Kidney (tissue), 14 donors: ENCODE measurements around the gene HSPA8. TPM values are rescaled to one million over a fixed set of nuclear protein-coding genes. Genes with fewer than 3 reads are reported as not detected.
A peak's percentile ranks its signal among the peaks of the same experiment; 100 is the strongest.

Source experiments
- DNase-seq, 5 donors: peaks; one replicate each; pipeline ENCODE4 v3.0.0-alpha.2; 2013 to 2020
- FAIRE-seq: peaks from 2 replicates; lab custom pipeline; 2012; peaks lifted over from hg19 to GRCh38; lab: Jason Lieb, UNC
- H3K27ac ChIP-seq, 2 donors: one replicate each; pipeline ENCODE4 v1.7.0; 2013; ENCODE audit warnings: low read depth in 2 of 2, low read length in 2 of 2, inconsistent platforms in 1 of 2
- H3K27me3 ChIP-seq: one replicate; pipeline ENCODE4 v1.7.1; 2013; ENCODE audit warnings: low read length, inconsistent platforms; ENCODE audit not compliant: control insufficient read depth, insufficient read depth
- H3K36me3 ChIP-seq, 3 donors: one replicate each; pipeline versions ENCODE4 v1.7.0 to v1.7.1; 2013; ENCODE audit warnings: low read length in 3 of 3, control low read depth in 1 of 3, inconsistent platforms in 1 of 3; ENCODE audit not compliant: insufficient read depth in 3 of 3, control insufficient read depth in 2 of 3
- H3K4me1 ChIP-seq, 3 donors: one replicate each; pipeline versions ENCODE4 v1.7.0 to v1.7.1; 2013; ENCODE audit warnings: low read length in 3 of 3, inconsistent platforms in 1 of 3, low read depth in 1 of 3; ENCODE audit not compliant: control insufficient read depth in 2 of 3, insufficient read depth in 2 of 3
- H3K4me3 ChIP-seq, 3 donors: one replicate each; pipeline versions ENCODE4 v1.7.0 to v1.8.1; 2013; ENCODE audit warnings: low read length in 3 of 3, control low read depth in 1 of 3, inconsistent platforms in 1 of 3
- H3K9ac ChIP-seq, 3 donors: one replicate each; pipeline versions ENCODE4 v1.7.0 to v1.7.1; 2013; ENCODE audit warnings: low read length in 3 of 3, control low read depth in 1 of 3, inconsistent platforms in 1 of 3
- H3K9me3 ChIP-seq, 3 donors: one replicate each; pipeline versions ENCODE4 v1.7.0 to v1.7.1; 2013; ENCODE audit warnings: low read length in 3 of 3, control low read depth in 1 of 3, inconsistent platforms in 1 of 3; ENCODE audit not compliant: control insufficient read depth in 2 of 3, insufficient read depth in 1 of 3
- intact Hi-C: fragments of 100-400 bp; cut with DNase I; formaldehyde crosslinking; loops from one replicate; pipeline ENCODE4 v1.11.1; 2022
- polyA plus RNA-seq: library from polyadenylated mRNA; stranded (reverse); fragments of 350-450 nt; fragmentation: Illumina TruSeq; extraction: RNeasy Lipid Tissue Mini Kit (QIAGEN cat#74804); gene quantifications from one replicate; pipeline ENCODE4 v1.2.3, GENCODE V29; 2014; ENCODE audit warnings: low read depth, low replicate concordance; ENCODE audit not compliant: insufficient read depth
- total RNA-seq: library from RNA; stranded (reverse); fragmentation: NEBNext Ultra II Directional; extraction: Animal tissue kit (Norgen Biotek cat#: 25700); gene quantifications from one replicate; pipeline ENCODE4 v1.2.1, GENCODE V29; 2021
- TF ChIP-seq, protein P1 (sequence below): IDR thresholded peaks from 3 replicates; pipeline ENCODE4 v1.5.1; 2012; ENCODE audit warnings: mild to moderate bottlenecking, moderate library complexity, borderline replicate concordance; ENCODE audit not compliant: insufficient read depth; ENCODE audit errors: extremely low read depth
- donor health status: control.
- donor health status: control.
- donor health status: control.
- donor health status: control.
- donor health status: control.
- donor health status: DM: yes; HTN: yes; CAD: no.
- donor health status: Normal renal cell carcinoma (clear cell type).

HSPA8 gene
- total and polyA plus RNA-seq, 2 donors from 2014 or later = 869 to 1,081 TPM

DNA sequence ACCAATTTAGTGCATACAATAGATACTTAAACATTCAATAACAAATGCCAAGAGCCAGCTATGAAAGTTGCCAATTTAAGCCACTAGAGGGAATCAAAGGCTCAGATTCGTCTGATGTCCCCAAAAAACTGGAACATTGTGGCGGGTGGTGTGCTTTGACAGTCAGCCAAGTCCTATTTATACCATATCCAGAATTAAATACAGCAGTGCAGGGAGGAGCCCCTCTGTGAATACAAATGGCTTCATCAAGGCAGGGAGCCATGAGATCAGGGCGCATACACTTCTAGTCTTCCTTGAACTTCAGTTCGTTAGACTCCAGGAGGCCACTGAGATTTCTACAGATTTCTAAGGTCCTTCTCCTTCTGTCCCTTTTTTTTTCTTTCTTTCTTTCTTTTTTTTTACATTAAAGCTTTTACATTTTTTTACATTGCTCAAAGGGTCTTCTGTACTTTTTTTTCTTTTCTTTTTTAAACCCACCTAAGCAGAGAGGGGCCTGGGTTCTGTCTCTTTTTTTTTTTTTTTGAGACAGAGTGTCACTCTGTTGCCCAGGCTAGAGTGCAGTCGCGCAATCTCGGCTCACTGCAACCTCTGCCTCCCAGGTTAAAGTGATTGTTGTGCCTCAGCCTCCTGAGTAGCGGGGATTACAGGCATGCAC lies 41.5 kb upstream of the HSPA8 start:
- no peaks in the 10 kb centered on the region for H3K4me1 ChIP-seq
- H3K9ac ChIP-seq = no peak overlapping the region
- TF ChIP-seq, protein P1, sequence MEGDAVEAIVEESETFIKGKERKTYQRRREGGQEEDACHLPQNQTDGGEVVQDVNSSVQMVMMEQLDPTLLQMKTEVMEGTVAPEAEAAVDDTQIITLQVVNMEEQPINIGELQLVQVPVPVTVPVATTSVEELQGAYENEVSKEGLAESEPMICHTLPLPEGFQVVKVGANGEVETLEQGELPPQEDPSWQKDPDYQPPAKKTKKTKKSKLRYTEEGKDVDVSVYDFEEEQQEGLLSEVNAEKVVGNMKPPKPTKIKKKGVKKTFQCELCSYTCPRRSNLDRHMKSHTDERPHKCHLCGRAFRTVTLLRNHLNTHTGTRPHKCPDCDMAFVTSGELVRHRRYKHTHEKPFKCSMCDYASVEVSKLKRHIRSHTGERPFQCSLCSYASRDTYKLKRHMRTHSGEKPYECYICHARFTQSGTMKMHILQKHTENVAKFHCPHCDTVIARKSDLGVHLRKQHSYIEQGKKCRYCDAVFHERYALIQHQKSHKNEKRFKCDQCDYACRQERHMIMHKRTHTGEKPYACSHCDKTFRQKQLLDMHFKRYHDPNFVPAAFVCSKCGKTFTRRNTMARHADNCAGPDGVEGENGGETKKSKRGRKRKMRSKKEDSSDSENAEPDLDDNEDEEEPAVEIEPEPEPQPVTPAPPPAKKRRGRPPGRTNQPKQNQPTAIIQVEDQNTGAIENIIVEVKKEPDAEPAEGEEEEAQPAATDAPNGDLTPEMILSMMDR = peak; percentile 65
- no peaks in the 10 kb centered on the region for H3K27me3 ChIP-seq
- DNase-seq (peak in 4 of 5 donors; percentile 55 to 91 (median 76)), FAIRE-seq (peak; percentile 95)
- intact Hi-C loops = no loop called here
- no peak overlapping the region for H3K4me3 ChIP-seq
- H3K27ac ChIP-seq = no peak overlapping the region
- H3K36me3 ChIP-seq = no peaks in the 10 kb centered on the region
- no peaks in the 10 kb centered on the region for H3K9me3 ChIP-seq

DNA sequence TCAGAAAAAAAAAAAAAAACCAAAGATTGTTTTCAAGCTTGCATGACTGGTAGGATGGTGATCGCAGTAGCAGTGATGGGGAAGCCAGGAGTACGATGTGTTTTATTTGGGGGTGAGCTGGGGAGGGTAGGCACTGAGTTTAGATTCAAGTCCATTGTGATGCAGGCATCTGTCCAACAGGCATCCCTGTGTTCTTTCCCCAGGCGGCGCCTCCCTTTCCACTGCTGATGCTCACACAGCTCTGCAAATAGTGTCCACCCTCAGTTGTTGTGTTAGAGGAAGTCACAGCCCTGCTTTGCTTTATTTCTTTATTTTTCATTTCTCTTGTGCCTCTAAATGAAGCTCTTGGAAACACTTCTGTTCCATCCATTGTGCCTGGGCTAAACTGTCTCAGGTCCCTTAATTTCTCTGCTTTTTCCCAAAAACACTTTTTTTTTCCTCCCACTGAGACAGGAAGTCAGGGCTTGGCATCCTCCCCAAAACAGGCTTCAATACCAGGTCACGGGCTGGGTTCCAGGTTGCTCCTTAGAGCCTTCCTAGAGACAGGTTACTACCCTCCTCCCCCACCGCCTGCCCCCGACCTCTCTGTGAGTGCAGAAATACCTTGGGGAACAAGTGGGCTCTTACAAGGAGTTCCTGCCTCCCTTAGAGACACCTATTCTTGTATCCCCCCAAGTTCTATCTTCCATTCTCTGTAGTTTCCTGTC lies 38.6 kb upstream of the HSPA8 start:
- Histone ChIP-seq H3K27me3 (no peaks in the 10 kb centered on the region), H3K9ac (no peak overlapping the region), H3K27ac (no peak overlapping the region), H3K36me3 (no peaks in the 10 kb centered on the region), H3K4me1 (no peaks in the 10 kb centered on the region), H3K9me3 (no peaks in the 10 kb centered on the region), H3K4me3 (no peak overlapping the region)
- DNase-seq = no peak
- TF ChIP-seq, protein P1 = no peak
- FAIRE-seq = no peak
- intact Hi-C loops = no loop called here

DNA sequence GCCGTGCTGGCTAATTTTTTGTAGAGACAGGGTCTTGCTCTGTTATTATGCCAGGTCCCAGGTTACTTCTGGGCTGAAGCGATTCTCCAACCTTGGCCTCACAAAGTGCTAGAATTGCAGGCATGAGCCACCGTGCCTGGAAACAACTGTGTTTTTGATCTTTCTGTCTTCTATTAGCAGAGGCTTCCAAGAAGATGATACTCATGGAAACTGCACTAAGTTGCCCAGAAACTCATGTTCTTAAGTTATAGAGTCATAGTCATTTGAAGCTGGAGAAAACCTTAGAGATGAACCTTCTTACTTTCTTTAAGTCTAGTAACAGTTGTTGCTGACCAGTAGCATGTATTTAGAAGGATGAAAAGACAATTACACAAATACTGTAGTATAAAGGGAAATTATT lies 37.1 kb upstream of the HSPA8 start:
- TF ChIP-seq, protein P1 = no peak
- no peak for FAIRE-seq
- Histone ChIP-seq H3K36me3 (no peaks in the 10 kb centered on the region), H3K4me1 (no peaks in the 10 kb centered on the region), H3K4me3 (no peak overlapping the region), H3K27me3 (no peaks in the 10 kb centered on the region), H3K9me3 (no peaks in the 10 kb centered on the region), H3K27ac (no peak overlapping the region), H3K9ac (no peak overlapping the region)
- intact Hi-C loops = no loop called here
- DNase-seq = no peak
